ENCODE data around the gene ALG8. TPM values are rescaled to one million over a fixed set of nuclear protein-coding genes. Genes with fewer than 3 reads are reported as not detected.

The ALG8 gene
- total RNA-seq, 1 experiment from 2014 or later = 97.0 TPM

DNA sequence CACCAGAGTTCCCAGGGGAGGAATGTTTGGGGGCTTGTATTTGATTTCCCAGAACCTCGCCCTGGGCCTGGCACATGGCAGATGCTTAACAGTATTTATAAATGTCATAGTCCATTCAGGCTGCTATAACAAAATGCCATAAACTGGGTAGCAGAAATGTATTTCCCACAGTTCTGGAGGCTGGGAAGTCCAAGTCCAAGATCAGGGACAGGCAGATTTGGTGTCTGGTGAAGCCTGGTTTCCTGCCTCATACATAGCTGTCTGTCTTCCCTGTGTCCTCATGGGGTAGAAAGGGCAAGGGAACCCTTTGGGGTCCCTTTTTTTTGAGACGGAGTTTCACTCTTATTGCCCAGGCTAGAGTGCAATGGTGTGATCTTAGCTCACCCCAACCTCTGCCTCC is 25.0 kb upstream of the ALG8 start:
- in situ Hi-C loops (cut with HindIII; ENCODE audit: low pct_unique_long_range_greater_than_20kb, low sequenced_read_pairs) = no loop called here
- H3K9me3 ChIP-seq (ENCODE audit: control insufficient read depth, insufficient read depth, low read depth, low read length) = no peaks in the 10 kb centered on the region
- H3K4me3 ChIP-seq (ENCODE audit: low read depth in 2 of 2, low read length in 2 of 2) = no peak overlapping the region
- no peaks in the 10 kb centered on the region for H3K27me3 ChIP-seq (ENCODE audit: control insufficient read depth, insufficient read depth, low read length)
- H3K4me1 ChIP-seq (ENCODE audit: control insufficient read depth, insufficient read depth, low read length) = no peaks in the 10 kb centered on the region
- no peaks in the 10 kb centered on the region for H3K36me3 ChIP-seq (ENCODE audit: control insufficient read depth, insufficient read depth, low read length)
- H3K27ac ChIP-seq (ENCODE audit: low read length) = no peak overlapping the region
- POLR2A ChIA-PET = interaction anchor here (0.6 kb wide), 1 partner anchor 50 kb away, joined by 5 read pairs; no protein-coding TSS in a partner anchor
- TF ChIP-seq, protein P1, sequence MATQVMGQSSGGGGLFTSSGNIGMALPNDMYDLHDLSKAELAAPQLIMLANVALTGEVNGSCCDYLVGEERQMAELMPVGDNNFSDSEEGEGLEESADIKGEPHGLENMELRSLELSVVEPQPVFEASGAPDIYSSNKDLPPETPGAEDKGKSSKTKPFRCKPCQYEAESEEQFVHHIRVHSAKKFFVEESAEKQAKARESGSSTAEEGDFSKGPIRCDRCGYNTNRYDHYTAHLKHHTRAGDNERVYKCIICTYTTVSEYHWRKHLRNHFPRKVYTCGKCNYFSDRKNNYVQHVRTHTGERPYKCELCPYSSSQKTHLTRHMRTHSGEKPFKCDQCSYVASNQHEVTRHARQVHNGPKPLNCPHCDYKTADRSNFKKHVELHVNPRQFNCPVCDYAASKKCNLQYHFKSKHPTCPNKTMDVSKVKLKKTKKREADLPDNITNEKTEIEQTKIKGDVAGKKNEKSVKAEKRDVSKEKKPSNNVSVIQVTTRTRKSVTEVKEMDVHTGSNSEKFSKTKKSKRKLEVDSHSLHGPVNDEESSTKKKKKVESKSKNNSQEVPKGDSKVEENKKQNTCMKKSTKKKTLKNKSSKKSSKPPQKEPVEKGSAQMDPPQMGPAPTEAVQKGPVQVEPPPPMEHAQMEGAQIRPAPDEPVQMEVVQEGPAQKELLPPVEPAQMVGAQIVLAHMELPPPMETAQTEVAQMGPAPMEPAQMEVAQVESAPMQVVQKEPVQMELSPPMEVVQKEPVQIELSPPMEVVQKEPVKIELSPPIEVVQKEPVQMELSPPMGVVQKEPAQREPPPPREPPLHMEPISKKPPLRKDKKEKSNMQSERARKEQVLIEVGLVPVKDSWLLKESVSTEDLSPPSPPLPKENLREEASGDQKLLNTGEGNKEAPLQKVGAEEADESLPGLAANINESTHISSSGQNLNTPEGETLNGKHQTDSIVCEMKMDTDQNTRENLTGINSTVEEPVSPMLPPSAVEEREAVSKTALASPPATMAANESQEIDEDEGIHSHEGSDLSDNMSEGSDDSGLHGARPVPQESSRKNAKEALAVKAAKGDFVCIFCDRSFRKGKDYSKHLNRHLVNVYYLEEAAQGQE (IDR thresholded peaks at IDR 0.05; ENCODE audit: insufficient read depth in 1 of 2, low read depth in 2 of 2, low read length in 1 of 2) = no peak
- no peak for TF ChIP-seq SIN3A (IDR thresholded peaks at IDR 0.05; ENCODE audit: borderline replicate concordance, insufficient read depth, low read depth, low read length)
- no peak for TF ChIP-seq POLR2AphosphoS5 (IDR thresholded peaks at IDR 0.05; ENCODE audit: low read depth, low read length)
- TF ChIP-seq, protein P2, sequence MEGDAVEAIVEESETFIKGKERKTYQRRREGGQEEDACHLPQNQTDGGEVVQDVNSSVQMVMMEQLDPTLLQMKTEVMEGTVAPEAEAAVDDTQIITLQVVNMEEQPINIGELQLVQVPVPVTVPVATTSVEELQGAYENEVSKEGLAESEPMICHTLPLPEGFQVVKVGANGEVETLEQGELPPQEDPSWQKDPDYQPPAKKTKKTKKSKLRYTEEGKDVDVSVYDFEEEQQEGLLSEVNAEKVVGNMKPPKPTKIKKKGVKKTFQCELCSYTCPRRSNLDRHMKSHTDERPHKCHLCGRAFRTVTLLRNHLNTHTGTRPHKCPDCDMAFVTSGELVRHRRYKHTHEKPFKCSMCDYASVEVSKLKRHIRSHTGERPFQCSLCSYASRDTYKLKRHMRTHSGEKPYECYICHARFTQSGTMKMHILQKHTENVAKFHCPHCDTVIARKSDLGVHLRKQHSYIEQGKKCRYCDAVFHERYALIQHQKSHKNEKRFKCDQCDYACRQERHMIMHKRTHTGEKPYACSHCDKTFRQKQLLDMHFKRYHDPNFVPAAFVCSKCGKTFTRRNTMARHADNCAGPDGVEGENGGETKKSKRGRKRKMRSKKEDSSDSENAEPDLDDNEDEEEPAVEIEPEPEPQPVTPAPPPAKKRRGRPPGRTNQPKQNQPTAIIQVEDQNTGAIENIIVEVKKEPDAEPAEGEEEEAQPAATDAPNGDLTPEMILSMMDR (IDR thresholded peaks at IDR 0.05) = no peak
- no peak for TF ChIP-seq TCF7L2 (IDR thresholded peaks at IDR 0.05; ENCODE audit: low read depth, low read length)
- no TSS peak for BruUV-seq (replicated peaks)
- CTCF ChIA-PET = no interaction called here
- ATAC-seq (no peak), DNase-seq (ENCODE audit: low read depth, low spot score) (no peak)
- intact Hi-C loops (cut with micrococcal nuclease; ENCODE audit: unreplicated experiment) = no loop called here

DNA sequence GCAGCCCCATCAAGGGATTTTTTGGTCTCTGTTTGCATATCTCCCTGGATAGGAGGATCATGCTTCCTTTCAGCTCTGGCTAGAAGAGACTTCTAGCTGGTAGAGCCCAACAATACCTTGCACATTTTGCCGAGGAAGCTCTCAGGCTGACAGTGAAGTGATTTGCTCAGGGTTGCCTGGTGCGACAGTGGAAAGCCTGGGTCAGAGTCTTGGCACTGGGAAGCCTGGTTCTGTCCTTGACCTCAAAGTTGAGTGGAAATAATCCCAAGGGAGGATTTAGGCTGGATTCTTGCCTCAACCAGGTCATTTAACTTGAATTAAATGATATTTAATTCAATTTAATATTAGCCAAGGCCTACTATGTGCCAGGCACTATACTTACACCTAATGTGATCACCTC is 24.4 kb upstream of the ALG8 start:
- H3K4me3 ChIP-seq (ENCODE audit: low read depth in 2 of 2, low read length in 2 of 2) = no peak overlapping the region
- H3K27ac ChIP-seq (ENCODE audit: low read length) = no peak overlapping the region
- DNase-seq (ENCODE audit: low read depth, low spot score) = no peak
- no peaks in the 10 kb centered on the region for H3K4me1 ChIP-seq (ENCODE audit: control insufficient read depth, insufficient read depth, low read length)
- BruUV-seq (replicated peaks) = no TSS peak
- H3K27me3 ChIP-seq (ENCODE audit: control insufficient read depth, insufficient read depth, low read length) = no peaks in the 10 kb centered on the region
- intact Hi-C loops (cut with micrococcal nuclease; ENCODE audit: unreplicated experiment) (no loop called here), in situ Hi-C loops (cut with HindIII; ENCODE audit: low pct_unique_long_range_greater_than_20kb, low sequenced_read_pairs) (no loop called here)
- H3K9me3 ChIP-seq (ENCODE audit: control insufficient read depth, insufficient read depth, low read depth, low read length) = no peaks in the 10 kb centered on the region
- H3K36me3 ChIP-seq (ENCODE audit: control insufficient read depth, insufficient read depth, low read length) = no peaks in the 10 kb centered on the region
- POLR2A ChIA-PET = no interaction called here
- no peak for ATAC-seq
- CTCF ChIA-PET = no interaction called here
- TF ChIP-seq, protein P1 (IDR thresholded peaks at IDR 0.05; ENCODE audit: insufficient read depth in 1 of 2, low read depth in 2 of 2, low read length in 1 of 2) = no peak
- no peak for TF ChIP-seq TCF7L2 (IDR thresholded peaks at IDR 0.05; ENCODE audit: low read depth, low read length)
- no peak for TF ChIP-seq POLR2AphosphoS5 (IDR thresholded peaks at IDR 0.05; ENCODE audit: low read depth, low read length)
- TF ChIP-seq, protein P2 (IDR thresholded peaks at IDR 0.05) = no peak
- no peak for TF ChIP-seq SIN3A (IDR thresholded peaks at IDR 0.05; ENCODE audit: borderline replicate concordance, insufficient read depth, low read depth, low read length)

Measured in Panc1 (cell line).